Esophagus squamous epithelium (tissue), 5 donors: ENCODE data around the gene CD22. TPM values are rescaled to one million over a fixed set of nuclear protein-coding genes. Genes with fewer than 3 reads are reported as not detected.

Source experiments
- DNase-seq: peaks from one replicate; lab custom pipeline; 2025; lab: John Stamatoyannopoulos, UW
- H3K27ac ChIP-seq, 4 donors: fragments of 200-600 bp; sonication (generic); one replicate each; pipeline ENCODE4 v1.5.1; 2016 to 2019; ENCODE audit warnings: mild to moderate bottlenecking in 1 of 4
- H3K27me3 ChIP-seq, 4 donors: fragments of 200-600 bp; sonication (generic); 1 replicate in 3 of 4; 2 replicates in 1 of 4; pipeline versions ENCODE4 v1.5.1 to v1.6.0; 2017 to 2021; ENCODE audit warnings: antibody characterized with exemption in 1 of 4
- H3K36me3 ChIP-seq, 3 donors: fragments of 200-600 bp; sonication (generic); one replicate each; pipeline ENCODE4 v1.5.1; 2016 to 2019
- H3K4me1 ChIP-seq, 3 donors: fragments of 200-600 bp; sonication (generic); one replicate each; pipeline ENCODE4 v1.5.1; 2017 to 2019
- H3K4me3 ChIP-seq, 4 donors: fragments of 200-600 bp; sonication (generic); 1 replicate in 3 of 4; 2 replicates in 1 of 4; pipeline ENCODE4 v1.5.1; 2016 to 2019; ENCODE audit warnings: mild to moderate bottlenecking in 2 of 4, moderate library complexity in 1 of 4
- H3K9me3 ChIP-seq, 3 donors: fragments of 200-600 bp; sonication (generic); one replicate each; pipeline ENCODE4 v1.5.1; 2016 to 2019
- POLR2A ChIP-seq, 4 donors: fragments of 450-650 bp; IDR thresholded peaks; one replicate each; pipeline ENCODE4 v1.6.1; 2017; ENCODE audit warnings: antibody characterized with exemption in 4 of 4, mild to moderate bottlenecking in 4 of 4, moderate library complexity in 3 of 4
- WGBS, 2 donors: methylation state at CpG; one replicate each; pipeline ENCODE4 v1.1.5; 2018; 5-methylcytosine and 5-hydroxymethylcytosine counted together
- intact Hi-C: fragments of 100-400 bp; cut with DNase I; formaldehyde crosslinking; loops from one replicate; pipeline ENCODE4 v1.15.0; 2022
- total RNA-seq, 4 donors: library from RNA; depleted of rRNA; stranded (reverse); fragments of >200 nt; gene quantifications; one replicate each; pipeline ENCODE4 v1.1.0, GENCODE V29; 2016
- TF ChIP-seq, protein P1 (sequence below), 6 experiments: fragments of 450-650 bp in 4 of 6; fragments of 200-600 bp in 2 of 6; sonication (generic) in 2 of 6; IDR thresholded peaks; one replicate each; pipeline ENCODE4 v1.5.1; 2016 to 2019; ENCODE audit warnings: antibody characterized with exemption in 6 of 6, mild to moderate bottlenecking in 4 of 6, moderate library complexity in 4 of 6
- donor health status: DM: yes; HTN: yes; CAD: no.

The CD22 gene
- total RNA-seq, 4 donors from 2014 or later, result 0.11 to 6.1 (median 1.9) TPM

DNA sequence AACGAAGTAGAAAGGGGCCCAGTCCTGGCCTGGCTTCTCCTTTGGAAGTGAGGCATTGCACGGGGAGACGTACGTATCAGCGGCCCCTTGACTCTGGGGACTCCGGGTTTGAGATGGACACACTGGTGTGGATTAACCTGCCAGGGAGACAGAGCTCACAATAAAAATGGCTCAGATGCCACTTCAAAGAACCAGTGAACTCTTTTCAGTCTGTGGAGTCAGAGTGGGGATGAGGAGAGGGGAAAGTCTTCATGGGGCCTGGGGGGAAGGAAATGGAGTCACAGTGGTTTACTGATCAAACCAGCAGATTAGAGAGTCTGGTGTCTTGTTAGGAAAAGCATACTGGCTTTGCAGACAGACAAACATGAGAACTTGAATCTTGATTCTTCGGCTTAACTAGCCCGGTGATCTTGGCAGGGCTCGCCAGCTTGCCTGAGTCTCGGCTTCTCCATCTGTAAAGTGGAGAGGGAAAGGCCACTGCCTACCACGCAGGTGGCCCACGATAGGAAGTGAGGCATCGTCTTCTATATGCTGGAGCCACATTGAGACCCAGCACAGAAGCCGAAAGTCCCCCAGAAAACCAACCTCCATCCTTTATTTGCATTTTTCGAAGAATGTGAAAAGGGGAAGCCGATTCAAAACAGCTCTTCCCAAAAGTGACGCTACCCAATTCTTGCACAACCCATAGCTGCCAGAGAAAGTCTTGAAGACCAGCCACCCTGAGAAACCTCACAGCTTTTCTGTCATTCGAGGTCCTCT is 18.4 kb downstream of the CD22 start, which contains the start of gene FFAR1:
FFAR1 (plus strand) TSS at position 732 of the 759 bp plus-strand sequence. CDS start 3,650 bp downstream, outside the sequence.
- no peak within 1 kb of the TSS for H3K27ac ChIP-seq
- no peak for DNase-seq
- H3K4me1 ChIP-seq, result peaks cover 0 to 5% (median 0%) of the 10 kb centered on the region in 3 donors
- WGBS, 2 donors, result 53 to 58% methylated on average over 17 to 18 of the region's 18 CpGs
- peaks cover 0 to 56% (median 0%) of the 10 kb centered on the region in 4 donors for H3K27me3 ChIP-seq
- H3K9me3 ChIP-seq, result no peaks in the 10 kb centered on the region
- H3K36me3 ChIP-seq, result no peaks in the 10 kb centered on the region
- intact Hi-C loops, result no loop called here
- no peak for TF ChIP-seq POLR2A (IDR thresholded peaks at IDR 0.05)
- TF ChIP-seq, protein P1, sequence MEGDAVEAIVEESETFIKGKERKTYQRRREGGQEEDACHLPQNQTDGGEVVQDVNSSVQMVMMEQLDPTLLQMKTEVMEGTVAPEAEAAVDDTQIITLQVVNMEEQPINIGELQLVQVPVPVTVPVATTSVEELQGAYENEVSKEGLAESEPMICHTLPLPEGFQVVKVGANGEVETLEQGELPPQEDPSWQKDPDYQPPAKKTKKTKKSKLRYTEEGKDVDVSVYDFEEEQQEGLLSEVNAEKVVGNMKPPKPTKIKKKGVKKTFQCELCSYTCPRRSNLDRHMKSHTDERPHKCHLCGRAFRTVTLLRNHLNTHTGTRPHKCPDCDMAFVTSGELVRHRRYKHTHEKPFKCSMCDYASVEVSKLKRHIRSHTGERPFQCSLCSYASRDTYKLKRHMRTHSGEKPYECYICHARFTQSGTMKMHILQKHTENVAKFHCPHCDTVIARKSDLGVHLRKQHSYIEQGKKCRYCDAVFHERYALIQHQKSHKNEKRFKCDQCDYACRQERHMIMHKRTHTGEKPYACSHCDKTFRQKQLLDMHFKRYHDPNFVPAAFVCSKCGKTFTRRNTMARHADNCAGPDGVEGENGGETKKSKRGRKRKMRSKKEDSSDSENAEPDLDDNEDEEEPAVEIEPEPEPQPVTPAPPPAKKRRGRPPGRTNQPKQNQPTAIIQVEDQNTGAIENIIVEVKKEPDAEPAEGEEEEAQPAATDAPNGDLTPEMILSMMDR (IDR thresholded peaks at IDR 0.05), result no peak
- H3K4me3 ChIP-seq, result no peak within 1 kb of the TSS

DNA sequence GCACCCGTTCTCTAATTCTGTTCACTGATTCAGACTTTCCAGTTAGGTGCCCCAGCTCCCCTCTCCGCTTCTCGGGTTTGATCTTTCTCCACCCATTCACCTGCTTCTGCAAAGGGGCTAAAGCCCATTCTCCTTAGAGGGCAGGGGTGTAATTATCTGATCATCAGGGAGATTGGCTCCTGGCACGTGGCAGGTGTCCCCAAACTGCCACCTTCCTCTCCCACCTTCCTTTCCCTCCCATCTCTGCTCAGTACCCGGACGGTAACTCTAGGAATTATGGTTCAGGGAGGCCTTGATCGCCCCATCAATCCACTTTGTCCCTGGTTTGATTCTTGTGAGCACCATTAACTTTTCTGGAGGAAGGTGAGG is 18.9 kb downstream of the CD22 start:
- no peak for DNase-seq
- Histone ChIP-seq H3K4me3 (no peak overlapping the region), H3K9me3 (no peaks in the 10 kb centered on the region), H3K36me3 (no peaks in the 10 kb centered on the region), H3K27ac (no peak overlapping the region), H3K4me1 (peaks cover 0 to 9% (median 0%) of the 10 kb centered on the region in 3 donors), H3K27me3 (peaks cover 0 to 62% (median 0%) of the 10 kb centered on the region in 4 donors)
- intact Hi-C loops, result no loop called here
- TF ChIP-seq POLR2A (IDR thresholded peaks at IDR 0.05), result no peak
- TF ChIP-seq, protein P1 (IDR thresholded peaks at IDR 0.05), result no peak
- 59 to 63% methylated on average over 6 to 7 of the region's 7 CpGs for WGBS, 2 donors

DNA sequence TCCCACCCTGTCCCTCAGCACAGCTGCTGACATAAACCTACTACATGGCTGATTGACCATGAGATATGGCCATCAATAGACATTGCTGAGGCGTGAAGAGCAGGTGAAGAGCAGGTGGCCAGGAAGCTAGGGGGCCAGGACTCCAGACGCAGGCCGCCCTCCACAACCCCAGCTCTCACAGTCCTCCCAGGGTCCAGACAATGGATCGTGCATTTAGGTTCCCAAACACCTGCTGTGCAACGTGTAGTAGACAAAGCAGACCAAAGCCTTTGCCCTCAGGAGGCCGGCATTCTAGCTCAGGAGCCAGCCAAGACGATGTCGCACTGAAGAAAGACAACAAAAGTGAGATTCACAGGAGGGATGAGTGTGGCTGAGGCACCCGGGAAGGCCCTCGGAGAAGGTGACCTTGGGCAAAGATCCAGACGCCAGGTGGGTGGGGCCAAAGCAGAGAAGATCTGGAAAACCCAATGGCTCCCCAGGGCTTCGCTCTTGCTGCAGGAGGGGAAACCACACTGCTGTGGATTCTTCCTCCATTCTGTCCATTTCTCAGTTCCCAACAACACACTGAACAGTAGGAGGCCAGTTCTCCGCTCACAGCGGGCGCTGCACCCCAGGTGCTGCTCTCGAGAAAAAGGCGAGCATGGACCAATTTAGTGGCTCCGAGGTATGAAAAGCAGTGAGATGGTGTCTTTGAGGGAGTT is 20.1 kb downstream of the CD22 start:
- DNase-seq, result no peak
- Histone ChIP-seq H3K4me3 (no peak overlapping the region), H3K9me3 (no peaks in the 10 kb centered on the region), H3K27me3 (peaks cover 0 to 69% (median 0%) of the 10 kb centered on the region in 4 donors), H3K27ac (no peak overlapping the region), H3K36me3 (no peaks in the 10 kb centered on the region), H3K4me1 (peaks cover 0 to 11% (median 0%) of the 10 kb centered on the region in 3 donors)
- 76 to 87% methylated on average over 13 to 18 of the region's 18 CpGs for WGBS, 2 donors
- intact Hi-C loops, result no loop called here
- TF ChIP-seq, protein P1 (IDR thresholded peaks at IDR 0.05), result no peak
- TF ChIP-seq POLR2A (IDR thresholded peaks at IDR 0.05), result no peak

DNA sequence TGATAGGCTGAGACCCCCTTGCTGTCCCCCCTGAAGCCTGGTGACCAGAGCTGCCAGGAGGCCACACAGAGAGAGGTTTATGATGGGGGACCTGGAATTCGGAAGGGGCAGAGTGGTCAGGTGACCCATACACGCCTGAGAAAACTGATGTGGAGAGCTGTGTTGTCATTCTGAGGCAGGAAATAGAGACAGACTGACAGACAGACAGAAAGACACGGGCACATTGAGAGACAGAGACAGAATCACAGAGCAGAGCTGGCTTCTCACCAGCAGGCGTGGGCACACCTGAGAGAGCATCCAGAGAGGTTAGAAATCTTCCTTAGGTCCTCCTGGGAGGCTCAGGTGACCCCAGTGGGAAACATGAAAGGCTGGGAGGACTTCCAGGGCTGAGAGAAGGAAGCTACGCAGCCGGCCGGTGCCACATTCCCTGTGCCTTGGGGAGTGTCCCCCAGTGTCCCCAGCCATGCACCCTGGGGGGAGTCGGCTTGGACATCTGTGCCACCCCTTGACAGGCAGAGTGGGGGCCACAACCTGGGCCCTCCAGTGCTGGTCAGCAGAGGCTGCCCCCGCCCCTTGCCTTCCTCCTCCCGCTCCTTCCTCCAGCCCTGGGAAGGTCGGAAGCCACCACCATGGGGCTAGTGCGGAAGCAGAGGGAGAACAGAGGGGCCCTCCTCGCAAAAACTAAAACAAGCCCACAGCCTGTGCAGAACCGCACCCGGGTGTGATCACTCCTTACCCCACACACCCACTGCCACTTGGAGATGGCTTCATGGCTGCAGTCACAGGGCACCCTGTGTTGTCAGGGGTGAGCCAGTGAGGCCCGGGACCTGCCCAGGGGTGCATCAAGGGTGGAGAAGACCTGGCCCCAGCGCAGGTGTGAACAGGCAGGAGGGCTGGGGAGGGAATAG is 20.9 kb downstream of the CD22 start:
- peaks cover 0 to 11% (median 0%) of the 10 kb centered on the region in 3 donors for H3K4me1 ChIP-seq
- H3K27me3 ChIP-seq, result peaks cover 0 to 74% (median 0%) of the 10 kb centered on the region in 4 donors
- 57 to 75% methylated on average over 5 to 6 of the region's 17 CpGs for WGBS, 2 donors
- no peaks in the 10 kb centered on the region for H3K36me3 ChIP-seq
- no peaks in the 10 kb centered on the region for H3K9me3 ChIP-seq
- no peak for DNase-seq
- no peak overlapping the region for H3K4me3 ChIP-seq
- intact Hi-C loops, result loop anchor here (5.0 kb wide), 1 partner anchor 147 kb away; no protein-coding TSS in a partner anchor
- no peak for TF ChIP-seq POLR2A (IDR thresholded peaks at IDR 0.05)
- TF ChIP-seq, protein P1 (IDR thresholded peaks at IDR 0.05), result no peak
- H3K27ac ChIP-seq, result no peak overlapping the region
